HG03432 (cell line): Measurements from ENCODE around the gene YPEL5.
"Not testable (repeated sequence)": the region's sequence is repeated elsewhere in the genome, so short reads cannot be mapped to it uniquely, and the experiment has no call there.

Source experiments
- ATAC-seq: cut with Tn5 transposase; IDR thresholded peaks from one replicate; pipeline ENCODE4 v1.9.1; 2021; ENCODE audit warnings: mild to moderate bottlenecking, moderate library complexity; ENCODE audit not compliant: unreplicated experiment

Gene YPEL5

GRCh38 chr2:30136764-30137444 lies 9.9 kb upstream of the YPEL5 start:
- no peak for ATAC-seq

- peak; percentile 73 for ATAC-seq
Measured at GRCh38 chr2:30139131-30139870, 7.5 kb upstream of the YPEL5 start.

- ATAC-seq = no peak
Measured at GRCh38 chr2:30141136-30141535, 5.7 kb upstream of the YPEL5 start.

- no peak for ATAC-seq
Measured at GRCh38 chr2:30144260-30144659, 2.5 kb upstream of the YPEL5 start.

DNA sequence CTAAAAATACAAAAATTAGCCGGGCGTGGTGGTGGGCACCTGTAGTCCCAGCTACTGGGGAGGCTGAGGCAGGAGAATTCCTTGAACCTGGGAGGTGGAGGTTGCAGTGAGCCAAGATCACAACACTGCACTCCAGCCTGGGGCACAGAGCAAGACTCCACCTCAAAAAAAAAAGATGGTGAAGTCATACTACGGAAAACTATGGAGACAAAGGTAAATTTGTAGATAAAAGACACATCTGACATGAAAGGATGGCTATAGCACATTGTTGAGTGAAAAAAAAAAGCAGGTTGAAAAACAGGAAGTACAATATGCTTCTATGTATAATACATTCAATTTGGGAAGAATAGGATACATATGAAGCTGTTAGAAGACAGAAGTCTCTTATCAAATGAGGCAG lies 1.9 kb upstream of the YPEL5 start:
- ATAC-seq = not testable (repeated sequence)

- ATAC-seq = no peak
Measured at GRCh38 chr2:30145826-30146336, 926 bp upstream of the YPEL5 start.

DNA sequence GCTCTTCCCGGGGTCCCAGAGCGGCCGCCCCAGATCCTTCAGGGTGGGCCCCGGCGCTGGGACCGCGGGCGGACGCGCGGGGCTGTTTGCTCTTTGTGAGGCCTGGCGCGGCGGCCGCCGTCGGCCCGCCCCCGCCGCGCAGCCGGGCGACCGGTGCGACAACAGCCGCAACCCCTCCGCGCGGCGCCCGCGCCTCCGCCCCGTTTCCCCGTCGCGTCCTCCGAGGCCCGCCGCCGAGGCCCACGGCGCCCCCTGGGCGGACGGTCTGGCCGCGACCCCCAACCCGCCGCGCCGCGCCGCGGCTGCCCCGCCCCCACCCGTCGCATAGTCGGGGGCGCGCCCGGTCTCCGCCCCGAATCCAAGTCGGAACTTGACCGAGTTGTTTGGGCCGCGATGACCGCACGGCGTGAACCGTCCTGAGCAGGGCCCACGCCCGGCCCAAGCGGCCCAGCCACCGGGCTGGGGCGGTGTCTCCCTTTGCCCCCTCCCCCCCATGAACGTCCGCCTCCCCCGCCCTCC lies 448 bp downstream of the YPEL5 start:
- peak; percentile 14 for ATAC-seq

GRCh38 chr2:30147715-30148610 lies 1.2 kb downstream of the YPEL5 start:
- peak; percentile 31 for ATAC-seq

DNA sequence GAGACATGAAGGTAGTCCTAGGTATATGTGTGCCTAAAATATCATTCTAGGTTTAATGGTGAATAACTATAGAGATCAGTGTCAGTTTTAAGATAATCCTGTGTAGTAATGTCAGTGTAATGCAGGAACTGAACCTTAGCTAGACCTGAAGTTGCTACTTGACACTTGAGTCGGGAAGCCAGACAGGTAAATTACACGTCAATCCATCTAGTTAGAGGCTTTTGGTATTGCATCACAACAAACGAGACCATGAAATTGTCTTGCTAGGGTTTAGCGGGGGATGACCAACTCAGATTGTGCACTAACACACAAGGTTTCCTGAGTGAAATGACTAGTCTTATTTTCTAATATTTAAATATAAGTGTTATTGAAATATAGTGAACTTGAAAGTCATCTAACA lies 2.0 kb downstream of the YPEL5 start:
- no peak for ATAC-seq

DNA sequence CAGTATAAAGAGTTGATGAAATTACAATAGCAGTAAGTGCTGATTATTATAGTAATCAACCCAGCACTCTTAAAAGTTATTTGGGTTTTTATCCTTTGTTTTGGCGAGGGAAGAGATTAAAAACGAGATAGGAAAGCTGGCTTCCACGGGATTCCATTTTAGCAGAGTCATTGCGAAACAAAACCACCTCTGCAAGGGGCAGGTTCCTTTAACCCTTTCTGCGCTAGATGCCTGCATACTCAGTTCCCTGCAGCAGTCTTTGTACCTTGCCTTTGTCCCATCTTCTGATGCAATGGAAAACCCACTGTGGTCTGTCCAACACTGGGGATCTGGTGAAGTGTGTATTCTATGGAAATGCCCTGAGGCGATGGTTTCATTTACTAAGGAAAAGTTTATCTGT lies 2.7 kb downstream of the YPEL5 start:
- no peak for ATAC-seq

DNA sequence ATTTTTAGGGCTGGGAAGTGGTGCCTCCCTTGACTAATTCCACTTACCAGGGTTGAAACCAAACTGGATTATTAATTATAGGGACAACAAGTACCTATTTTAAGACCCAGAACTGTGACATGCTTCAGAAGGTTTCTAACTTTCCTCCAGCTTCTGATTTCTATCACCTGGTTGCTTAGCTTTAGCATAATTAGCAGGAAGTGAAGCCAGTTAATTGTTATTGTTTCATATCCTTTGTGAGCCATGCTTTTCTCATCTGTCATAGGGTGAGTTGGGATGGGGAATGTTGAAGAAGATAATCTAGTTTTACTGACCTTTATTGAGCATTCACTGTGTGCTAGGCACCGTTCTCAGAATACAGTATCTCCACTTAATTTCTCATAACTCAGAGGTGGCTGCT lies 3.2 kb downstream of the YPEL5 start:
- ATAC-seq = no peak

DNA sequence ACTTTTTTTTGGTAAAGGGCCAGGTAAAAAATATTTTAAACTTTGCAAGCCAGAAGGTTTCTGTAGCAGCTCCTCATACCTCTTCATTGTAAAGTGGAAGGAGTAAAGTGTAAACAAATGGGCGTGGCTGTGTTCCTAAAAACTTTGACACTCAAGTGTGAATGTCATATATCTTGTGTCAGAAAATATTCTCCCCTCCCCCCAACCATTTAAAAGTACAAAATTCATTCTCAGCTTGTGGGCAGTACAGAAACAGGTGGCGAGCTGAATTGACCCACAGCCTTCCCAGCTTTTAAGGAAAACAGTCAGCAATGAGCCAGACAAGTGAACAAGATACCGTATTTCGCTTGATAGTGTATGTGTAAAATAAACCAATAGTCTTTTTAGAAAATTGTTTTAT lies 4.0 kb downstream of the YPEL5 start:
- ATAC-seq = no peak

GRCh38 chr2:30152385-30152784 lies 5.6 kb downstream of the YPEL5 start:
- no peak for ATAC-seq

DNA sequence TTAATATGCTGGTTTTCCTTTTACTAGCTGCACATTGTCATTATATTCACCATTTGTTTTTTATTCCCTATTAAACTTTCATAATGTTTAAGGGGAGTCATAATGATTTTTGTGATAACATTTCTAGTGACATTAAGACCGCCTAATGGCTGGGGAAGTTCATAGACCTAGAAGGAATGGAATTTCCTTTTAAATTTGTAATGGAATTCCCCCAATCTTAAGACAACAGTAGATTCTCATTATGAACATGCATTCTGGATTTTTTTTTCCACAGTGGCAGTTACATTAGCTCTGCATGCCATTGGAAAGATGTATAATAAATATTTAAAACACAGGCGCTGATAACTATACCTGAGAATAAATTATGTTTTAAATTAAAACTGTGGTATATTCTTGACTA lies 8.4 kb downstream of the YPEL5 start:
- ATAC-seq = no peak

- ATAC-seq = no peak
Measured at GRCh38 chr2:30155889-30156658, 9.3 kb downstream of the YPEL5 start.

- no peak for ATAC-seq
Measured at GRCh38 chr2:30157616-30158015, 10.8 kb downstream of the YPEL5 start.

DNA sequence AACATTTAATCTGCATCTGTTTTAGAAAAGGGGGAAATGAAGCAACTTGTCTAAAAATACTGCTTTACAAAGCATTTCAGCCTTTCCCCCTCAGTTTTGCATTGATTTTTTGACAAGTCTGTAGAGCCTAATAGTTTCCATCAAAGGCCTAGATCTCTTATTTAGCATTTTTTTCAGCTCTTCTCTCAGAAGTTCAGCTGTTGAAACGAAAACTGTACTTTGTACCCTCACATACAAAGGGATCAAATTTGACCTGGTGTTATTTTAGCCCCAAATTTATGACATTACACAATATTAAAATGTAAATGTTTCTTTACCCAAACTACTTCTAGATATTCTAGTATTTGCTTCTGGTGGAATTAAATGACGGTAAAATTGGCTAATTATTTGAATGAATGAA lies 13.0 kb downstream of the YPEL5 start:
- no peak for ATAC-seq

- no peak for ATAC-seq
Measured at GRCh38 chr2:30161929-30162706, 15.3 kb downstream of the YPEL5 start.

- no peak for ATAC-seq
Measured at GRCh38 chr2:30162806-30163205, 16.0 kb downstream of the YPEL5 start.
